ENCODE measurements around the gene TEP1.
A peak's percentile ranks its signal among the peaks of the same experiment; 100 is the strongest.

TEP1 gene

DNA sequence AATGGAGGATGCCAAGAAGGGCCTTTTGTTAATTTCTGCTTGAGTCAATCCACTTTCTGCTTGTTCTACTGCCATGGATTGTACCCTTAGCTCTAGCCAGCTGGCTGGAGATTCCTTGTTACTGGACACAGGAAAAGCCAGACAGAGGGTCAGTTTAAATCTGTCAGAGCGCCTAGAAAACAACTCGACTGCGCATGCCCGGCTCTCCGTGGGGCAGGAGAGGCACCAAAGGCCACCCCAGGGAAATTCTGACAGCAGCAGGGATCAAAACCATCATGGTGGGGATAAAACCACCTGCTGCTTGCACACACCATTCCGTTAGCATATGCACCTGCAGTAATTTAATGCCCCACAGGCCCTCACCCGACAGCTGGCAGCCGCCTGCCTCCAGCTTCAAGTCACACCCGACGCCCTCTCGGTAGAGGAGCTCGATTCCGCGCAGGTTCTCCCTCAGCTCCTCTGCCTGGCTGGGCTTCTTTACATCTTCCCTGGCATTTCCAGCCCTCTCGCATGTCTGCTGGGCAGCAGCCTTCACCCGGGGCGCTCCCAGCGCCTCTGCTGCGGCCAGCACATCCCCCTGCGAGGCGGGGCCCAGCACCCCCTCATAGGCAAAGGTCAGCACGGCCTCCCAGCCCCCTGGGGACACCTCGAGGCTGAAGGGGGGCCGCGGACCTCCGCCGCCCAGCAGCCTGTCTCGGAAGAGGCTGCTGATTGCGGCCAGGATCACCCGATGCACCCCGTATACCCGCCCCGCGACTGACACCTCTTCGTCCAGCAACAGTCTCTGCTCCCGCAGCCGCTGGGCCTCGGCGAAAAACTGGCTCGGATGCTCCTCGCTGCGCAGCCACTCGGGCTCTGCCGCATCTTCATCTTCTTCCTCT, 21.6 kb upstream of the TEP1 start:
- DNase-seq (ENCODE audit: low read depth in 1 of 2, low spot score in 1 of 2): no peak

DNA sequence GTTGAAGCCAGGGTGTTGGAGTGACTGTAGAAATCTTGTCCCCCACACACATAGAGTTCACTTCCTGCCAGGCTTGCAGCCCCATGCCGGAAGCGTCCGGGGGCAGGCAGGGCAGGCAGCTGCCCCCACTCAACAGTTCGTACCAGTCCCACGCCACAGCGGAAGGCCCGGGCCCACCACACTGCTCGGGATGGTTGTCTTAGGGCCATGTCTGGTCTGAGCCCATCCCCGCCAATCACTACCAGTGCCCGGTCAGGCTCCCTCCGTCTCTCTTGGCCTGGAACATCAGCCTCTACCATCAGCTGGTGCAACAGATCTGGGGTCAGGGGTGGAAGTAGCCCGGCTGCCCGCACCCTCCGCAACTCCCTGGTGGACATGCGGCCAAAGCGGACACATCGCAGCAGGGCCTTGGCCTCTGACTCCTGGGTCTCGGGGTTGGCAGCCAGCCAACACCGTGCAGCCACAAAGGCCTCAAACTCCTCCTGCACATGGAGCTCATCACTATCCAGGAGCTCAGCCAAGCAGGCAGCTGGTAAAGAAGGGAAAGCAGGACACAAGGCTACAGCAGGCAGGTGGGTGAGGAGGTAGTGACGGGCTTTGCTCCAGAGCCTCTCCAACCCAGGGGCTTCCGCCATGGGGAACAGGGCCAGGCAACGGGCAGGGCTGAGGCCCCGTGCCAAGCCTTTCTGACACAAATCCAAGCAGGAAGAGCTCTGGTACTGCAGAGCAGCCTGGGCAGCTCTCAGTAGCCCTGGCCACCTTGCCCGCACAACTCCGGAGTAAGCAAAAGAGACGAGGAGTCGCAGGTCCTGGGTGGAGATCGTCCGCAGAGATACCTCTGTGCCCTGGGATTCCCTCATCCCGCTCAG, 16.7 kb upstream of the TEP1 start:
- no peak for DNase-seq (ENCODE audit: low read depth in 1 of 2, low spot score in 1 of 2)

DNA sequence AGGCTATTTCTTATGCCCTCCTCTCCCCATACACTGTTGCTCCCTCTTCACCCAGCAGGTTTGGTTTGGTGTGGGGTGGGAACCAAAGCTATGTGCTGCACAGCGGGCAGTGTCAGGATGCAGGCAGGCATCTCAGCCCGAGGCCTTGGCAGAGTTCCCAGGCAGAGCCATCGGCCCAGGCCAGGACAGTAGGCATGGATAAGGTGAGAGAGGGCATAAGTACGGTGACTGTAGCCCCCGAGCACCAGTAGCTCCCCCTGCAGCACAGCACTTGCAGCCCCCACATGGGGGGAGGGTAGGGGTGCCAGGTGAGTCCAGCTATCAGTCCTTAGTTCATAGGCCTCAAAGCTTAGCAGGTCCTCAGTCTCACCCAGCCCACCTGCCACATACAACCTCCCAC, 15.5 kb upstream of the TEP1 start:
- DNase-seq (ENCODE audit: low read depth in 1 of 2, low spot score in 1 of 2): no peak

GRCh38 chr14:20428010-20428365, 14.7 kb upstream of the TEP1 start:
- no peak for DNase-seq (ENCODE audit: low read depth in 1 of 2, low spot score in 1 of 2)

GRCh38 chr14:20427231-20428009, 14.1 kb upstream of the TEP1 start:
- DNase-seq (ENCODE audit: low read depth in 1 of 2, low spot score in 1 of 2): no peak

- DNase-seq (ENCODE audit: low read depth in 1 of 2, low spot score in 1 of 2): no peak
Observed at GRCh38 chr14:20424851-20425250, 11.6 kb upstream of the TEP1 start.

DNA sequence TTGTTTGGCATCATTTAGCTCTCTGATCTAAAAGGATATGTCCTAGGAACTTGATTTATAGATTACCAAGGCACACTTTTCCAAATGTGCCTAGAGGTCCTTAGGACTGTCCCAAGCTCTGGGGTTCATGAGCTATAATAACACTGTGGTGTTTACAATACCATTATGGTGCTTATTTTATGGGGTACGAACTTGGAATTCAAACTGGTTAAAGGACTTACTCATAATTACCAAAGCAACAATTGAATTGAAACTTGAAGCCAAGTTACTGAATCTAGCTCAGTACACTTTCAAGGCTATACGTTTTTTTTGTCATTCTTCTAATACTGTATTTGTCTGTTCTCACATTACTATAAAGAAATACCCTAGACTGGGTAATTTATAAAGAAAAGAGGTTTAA, 9.6 kb upstream of the TEP1 start:
- DNase-seq (ENCODE audit: low read depth in 1 of 2, low spot score in 1 of 2): no peak

DNA sequence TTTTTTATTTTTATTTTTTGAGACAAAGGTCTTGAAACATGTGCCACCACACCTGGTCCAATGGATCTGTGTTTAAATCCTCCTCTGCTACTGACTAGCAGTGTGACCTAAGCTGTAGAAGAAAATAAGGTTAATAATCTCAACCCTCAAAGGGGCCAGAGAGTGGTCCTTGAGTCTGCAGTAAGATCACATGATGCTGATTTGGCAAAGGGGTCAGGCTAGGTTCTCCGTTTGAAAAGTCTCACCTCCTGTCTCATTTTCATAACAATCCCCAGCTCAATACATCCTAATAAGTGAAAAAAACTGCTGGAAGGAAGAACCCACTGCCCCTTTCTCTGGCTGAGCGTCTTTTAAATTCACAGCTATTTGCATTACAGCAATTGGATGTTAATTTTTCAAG, 8.0 kb upstream of the TEP1 start:
- no peak for DNase-seq (ENCODE audit: low read depth in 1 of 2, low spot score in 1 of 2)

GRCh38 chr14:20419419-20419818, 6.1 kb upstream of the TEP1 start:
- no peak for DNase-seq (ENCODE audit: low read depth in 1 of 2, low spot score in 1 of 2)

GRCh38 chr14:20418501-20418909, 5.2 kb upstream of the TEP1 start:
- DNase-seq (ENCODE audit: low read depth in 1 of 2, low spot score in 1 of 2): no peak

- DNase-seq (ENCODE audit: low read depth in 1 of 2, low spot score in 1 of 2): no peak
Observed at GRCh38 chr14:20417250-20418186, 4.2 kb upstream of the TEP1 start.

GRCh38 chr14:20416223-20416622, 2.9 kb upstream of the TEP1 start:
- DNase-seq (ENCODE audit: low read depth in 1 of 2, low spot score in 1 of 2): no peak

DNA sequence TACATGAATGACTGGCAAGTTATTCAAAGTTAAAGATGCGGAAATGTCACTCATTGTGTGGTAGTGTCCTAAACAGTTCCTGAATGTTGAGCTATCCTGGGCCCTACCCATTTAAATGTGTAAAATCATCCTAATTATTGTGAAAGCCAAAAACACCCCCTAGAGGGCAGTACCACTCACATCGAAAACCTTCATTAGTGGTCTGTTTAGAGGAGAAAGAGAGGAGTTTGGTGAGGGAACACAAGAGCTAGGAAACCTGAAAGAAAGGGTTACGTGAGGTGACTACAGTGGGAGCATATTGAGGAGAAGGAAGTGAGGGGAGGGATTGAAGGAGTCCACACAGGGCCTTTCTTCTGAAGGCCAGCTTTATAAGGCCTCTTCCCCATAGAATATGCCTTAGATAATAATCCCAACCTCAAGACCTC, 2.5 kb upstream of the TEP1 start:
- peak in 1 of 2 donors; percentile 37 for DNase-seq (ENCODE audit: low read depth in 1 of 2, low spot score in 1 of 2)

DNA sequence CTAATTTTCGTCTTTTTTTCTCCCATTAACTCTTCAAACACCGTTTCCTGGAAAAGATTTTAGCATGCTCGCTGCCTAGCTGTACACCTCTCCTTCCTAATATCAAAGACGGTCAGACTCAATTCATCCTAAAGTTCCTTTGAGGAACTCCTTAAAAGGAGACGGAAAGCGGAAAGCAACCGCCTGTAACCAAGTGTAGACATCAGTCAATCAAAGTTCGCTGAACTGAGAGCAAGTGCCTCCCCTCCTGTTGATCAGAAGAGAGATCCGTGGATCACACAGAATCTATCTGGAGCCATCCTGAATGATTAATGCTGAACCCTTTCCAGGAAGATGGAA, 412 bp upstream of the TEP1 start:
- DNase-seq (ENCODE audit: low read depth in 1 of 2, low spot score in 1 of 2): peak in 1 of 2 donors; percentile 24

DNA sequence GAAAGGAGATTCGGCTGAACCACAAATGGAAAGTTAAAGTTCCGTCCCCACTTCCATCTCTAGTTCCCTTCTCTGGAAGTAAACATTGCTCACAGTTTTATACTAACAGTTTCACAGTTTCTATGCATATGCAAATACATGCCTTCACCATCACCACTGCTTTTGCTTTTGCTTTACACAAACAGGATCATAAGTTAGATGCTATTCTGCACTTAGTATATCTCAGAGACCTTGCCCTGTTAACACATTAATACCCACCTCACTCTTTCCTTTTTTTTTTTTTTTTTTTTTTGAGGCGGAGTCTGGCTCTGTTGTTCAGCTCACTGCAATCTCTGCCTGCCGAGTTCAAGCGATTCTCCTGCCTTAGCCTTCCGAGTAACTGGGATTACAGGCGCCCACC, 890 bp downstream of the TEP1 start:
- no peak for DNase-seq (ENCODE audit: low read depth in 1 of 2, low spot score in 1 of 2)

DNA sequence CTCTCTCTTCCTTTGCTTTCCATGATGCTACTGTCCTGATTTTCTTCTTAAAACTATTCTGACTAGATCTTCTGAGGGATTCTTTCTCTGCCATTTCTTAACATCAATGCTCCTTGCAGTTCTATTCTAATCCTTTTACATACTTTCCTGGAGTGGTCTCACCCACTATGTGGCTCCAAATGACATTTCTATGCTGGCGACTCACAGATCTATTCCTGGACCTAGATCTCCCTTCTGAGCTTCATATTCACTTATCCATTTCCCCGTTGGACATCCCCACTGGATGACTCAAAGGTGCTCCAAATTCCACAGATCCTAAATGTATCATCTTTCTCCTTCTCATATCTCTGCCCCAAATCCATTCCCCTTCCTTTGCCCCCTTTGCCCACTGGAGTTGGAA, 4.1 kb downstream of the TEP1 start:
- DNase-seq (ENCODE audit: low read depth in 1 of 2, low spot score in 1 of 2): no peak

- DNase-seq (ENCODE audit: low read depth in 1 of 2, low spot score in 1 of 2): no peak
Observed at GRCh38 chr14:20403521-20403920, 9.8 kb downstream of the TEP1 start.

GRCh38 chr14:20400965-20401593, 12.2 kb downstream of the TEP1 start:
- peak in 1 of 2 donors; percentile 45 for DNase-seq (ENCODE audit: low read depth in 1 of 2, low spot score in 1 of 2)

- DNase-seq (ENCODE audit: low read depth in 1 of 2, low spot score in 1 of 2): no peak
Observed at GRCh38 chr14:20400589-20400964, 12.7 kb downstream of the TEP1 start.

DNA sequence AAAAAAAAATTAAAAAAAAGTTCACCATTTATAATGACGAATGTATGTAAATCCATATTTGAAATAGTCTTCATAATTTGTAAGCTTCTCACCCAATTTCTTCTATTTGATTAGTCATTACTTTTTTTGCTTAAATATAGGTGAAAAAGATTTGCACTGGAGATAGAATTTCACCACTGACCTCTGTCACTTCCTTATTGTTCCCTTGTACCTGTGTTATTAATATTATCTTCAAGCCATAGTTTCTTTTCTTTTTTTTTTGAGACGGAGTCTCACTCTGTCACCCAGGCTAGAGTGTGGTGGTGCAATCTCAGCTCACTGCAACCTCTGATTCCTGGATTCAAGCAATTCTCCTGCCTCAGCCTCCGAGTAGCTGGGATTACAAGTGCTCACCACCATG, 15.8 kb downstream of the TEP1 start:
- DNase-seq (ENCODE audit: low read depth in 1 of 2, low spot score in 1 of 2): no peak

Data from activated CD4-positive, alpha-beta T cell treated with anti-CD3 and anti-CD28 coated beads, Interleukin-2, amount 50 U/mL, for 24 hours (primary cell).